Astrocyte of the cerebellum (primary cell): ENCODE data around the gene PKIG.

Source experiments
- DNase-seq: peaks from one replicate; pipeline ENCODE4 v3.0.0-alpha.2; 2011; ENCODE audit warnings: low read depth
- H3K4me3 ChIP-seq: 2 replicates; pipeline ENCODE4 v1.5.1; 2011; ENCODE audit warnings: mild to moderate bottlenecking, low read depth, low read length, moderate library complexity
- CTCF ChIP-seq: IDR thresholded peaks from 2 replicates; pipeline ENCODE4 v1.5.1; 2012; ENCODE audit warnings: low read length, low read depth, moderate library complexity, mild to moderate bottlenecking; ENCODE audit errors: missing control alignments
- in situ Hi-C: cut with HindIII; loops from 2 replicates; pipeline ENCODE4 v1.10.0; 2017; ENCODE audit warnings: low sequenced_read_pairs

Gene PKIG

GRCh38 chr20:44632103-44632752 lies 49.8 kb downstream of the PKIG start:
- no peak for DNase-seq
- no peak for TF ChIP-seq CTCF
- in situ Hi-C loops = no loop called here
- no peak overlapping the region for H3K4me3 ChIP-seq

- in situ Hi-C loops = no loop called here
- H3K4me3 ChIP-seq = no peak overlapping the region
- DNase-seq = no peak
- TF ChIP-seq CTCF = no peak
Measured at GRCh38 chr20:44633187-44633810, 50.9 kb downstream of the PKIG start.

- no peak for DNase-seq
- no peak overlapping the region for H3K4me3 ChIP-seq
- in situ Hi-C loops = no loop called here
- no peak for TF ChIP-seq CTCF
Measured at GRCh38 chr20:44633872-44634600, 51.7 kb downstream of the PKIG start.

GRCh38 chr20:44635877-44636276 lies 53.5 kb downstream of the PKIG start:
- no peak for TF ChIP-seq CTCF
- in situ Hi-C loops = no loop called here
- no peak overlapping the region for H3K4me3 ChIP-seq
- DNase-seq = no peak

- in situ Hi-C loops = no loop called here
- H3K4me3 ChIP-seq = no peak overlapping the region
- no peak for TF ChIP-seq CTCF
Measured at GRCh38 chr20:44637042-44637441, 54.7 kb downstream of the PKIG start.

GRCh38 chr20:44637522-44638372 lies 55.4 kb downstream of the PKIG start:
- in situ Hi-C loops = no loop called here
- H3K4me3 ChIP-seq = no peak overlapping the region
- TF ChIP-seq CTCF = no peak
- DNase-seq = no peak

More at GRCh38 chr20:44637042-44637441, 54.7 kb downstream of the PKIG start:
- DNase-seq = no peak
